ENCODE data around the gene MANSC4. TPM values are rescaled to one million over a fixed set of nuclear protein-coding genes. Genes with fewer than 3 reads are reported as not detected.

The MANSC4 gene
- under 1 TPM in 5 of 12 donors, not detected in 7; 0.17 to 0.39 (median 0.20) TPM for polyA plus RNA-seq (ENCODE audit: insufficient read length in 12 of 12)
- long read RNA-seq, donor 1: 0 reads
- long read RNA-seq, donor 2: 0 reads
- long read RNA-seq, donor 3: 0 reads
- long read RNA-seq, donor 4: 0 reads
- long read RNA-seq, donor 5: 0 reads
- long read RNA-seq, donor 6: 0 reads
- long read RNA-seq, donor 7: 0 reads
- long read RNA-seq, donor 8: 0 reads
- long read RNA-seq, donor 9: 0 reads
- long read RNA-seq, donor 10: 0 reads
- long read RNA-seq, donor 11: 0 reads

GRCh38 chr12:27779920-27780611 lies at the start of gene MANSC4, which contains the start of gene KLHL42:
TSS of gene MANSC4 (minus strand) at chr12:27780236. CDS start at chr12:27771276, 8,960 bp downstream.
TSS of gene KLHL42 (plus strand) at chr12:27780233. CDS start at chr12:27780331, 98 bp downstream.
- DNase-seq: peak; percentile 73

GRCh38 chr12:27828196-27828595 lies 48.2 kb upstream of the MANSC4 start:
- no peak for DNase-seq

GRCh38 chr12:27826076-27826475 lies 46.0 kb upstream of the MANSC4 start:
- DNase-seq: no peak

- no peak for DNase-seq
These were observed 44.2 kb upstream of the MANSC4 start for GRCh38 chr12:27824126-27824842.

- DNase-seq: no peak
These were observed 43.0 kb upstream of the MANSC4 start for GRCh38 chr12:27823038-27823437.

GRCh38 chr12:27822076-27822712 lies 42.2 kb upstream of the MANSC4 start:
- DNase-seq: no peak

GRCh38 chr12:27821259-27821973 lies 41.4 kb upstream of the MANSC4 start:
- peak; percentile 74 for DNase-seq

- no peak for DNase-seq
These were observed 40.5 kb upstream of the MANSC4 start for GRCh38 chr12:27820564-27820963.

- peak; percentile 16 for DNase-seq
These were observed 38.4 kb upstream of the MANSC4 start for GRCh38 chr12:27818401-27818918.

- DNase-seq: no peak
These were observed 37.7 kb upstream of the MANSC4 start for GRCh38 chr12:27817766-27818165.

GRCh38 chr12:27814851-27815591 lies 35.0 kb upstream of the MANSC4 start:
- DNase-seq: no peak

GRCh38 chr12:27814411-27814810 lies 34.4 kb upstream of the MANSC4 start:
- DNase-seq: no peak

- DNase-seq: no peak
These were observed 32.5 kb upstream of the MANSC4 start for GRCh38 chr12:27812502-27812901.

- no peak for DNase-seq
These were observed 30.7 kb upstream of the MANSC4 start for GRCh38 chr12:27810756-27811155.

- no peak for DNase-seq
These were observed 28.8 kb upstream of the MANSC4 start for GRCh38 chr12:27808841-27809240.

GRCh38 chr12:27807063-27807703 lies 27.1 kb upstream of the MANSC4 start:
- DNase-seq: no peak

- no peak for DNase-seq
These were observed 26.2 kb upstream of the MANSC4 start for GRCh38 chr12:27806259-27806658.

GRCh38 chr12:27805238-27805637 lies 25.2 kb upstream of the MANSC4 start:
- no peak for DNase-seq

GRCh38 chr12:27802936-27803335 lies 22.9 kb upstream of the MANSC4 start:
- no peak for DNase-seq

- no peak for DNase-seq
These were observed 22.5 kb upstream of the MANSC4 start for GRCh38 chr12:27802511-27802910.
